Urothelium cell line (cell line): ENCODE measurements around the gene BLTP1.

Source experiments
- DNase-seq: peaks from one replicate; pipeline ENCODE4 v3.0.0; 2011; ENCODE audit warnings: low spot score, mixed read lengths
- FAIRE-seq: peaks from 2 replicates; lab custom pipeline; 2011; peaks lifted over from hg19 to GRCh38; lab: Jason Lieb, UNC

Gene BLTP1

GRCh38 chr4:122170775-122171174 is 18.6 kb downstream of the BLTP1 start:
- FAIRE-seq: no peak
- DNase-seq: no peak

DNA sequence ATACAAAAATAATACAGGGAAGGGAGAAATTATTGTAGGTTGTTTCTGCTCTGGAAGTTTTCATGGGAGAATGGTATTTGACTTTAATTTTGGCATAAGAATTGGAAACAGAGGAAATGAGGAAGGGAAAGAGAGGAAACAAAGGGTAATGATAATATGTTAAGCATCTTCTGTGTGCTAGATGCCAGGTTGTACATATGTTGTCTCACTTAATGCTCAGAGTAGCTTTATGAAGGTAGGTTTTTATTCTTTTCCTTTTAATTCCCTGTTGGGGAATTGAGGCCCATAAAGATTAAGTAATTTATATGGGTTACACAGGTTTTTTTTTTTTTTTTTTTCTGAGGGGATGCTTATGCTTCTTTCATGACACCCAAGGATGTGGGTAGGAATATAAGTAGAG is 19.2 kb downstream of the BLTP1 start:
- FAIRE-seq (no peak), DNase-seq (no peak)

- no peak for DNase-seq
- no peak for FAIRE-seq
Observed at GRCh38 chr4:122172266-122172665, 20.1 kb downstream of the BLTP1 start.

- FAIRE-seq (no peak), DNase-seq (no peak)
Observed at GRCh38 chr4:122178961-122179360, 26.8 kb downstream of the BLTP1 start.

- no peak for DNase-seq
- no peak for FAIRE-seq
Observed at GRCh38 chr4:122195718-122196117, 43.6 kb downstream of the BLTP1 start.
